IPS-15b (cell line): ENCODE measurements around the gene NXPH2.
"Not testable (repeated sequence)": the region's sequence is repeated elsewhere in the genome, so short reads cannot be mapped to it uniquely, and the experiment has no call there.

Experiments used
- H3K27me3 ChIP-seq: one replicate; pipeline ENCODE4 v1.6.1; 2013; ENCODE audit warnings: low read length; ENCODE audit not compliant: control insufficient read depth, insufficient read depth
- H3K36me3 ChIP-seq: one replicate; pipeline ENCODE4 v1.6.1; 2013; ENCODE audit warnings: low read length; ENCODE audit not compliant: control insufficient read depth, insufficient read depth
- H3K4me1 ChIP-seq: one replicate; pipeline ENCODE4 v1.6.1; 2013; ENCODE audit warnings: mild to moderate bottlenecking, low read length; ENCODE audit not compliant: control insufficient read depth, insufficient read depth
- H3K4me3 ChIP-seq: one replicate; pipeline ENCODE4 v1.5.1; 2013; ENCODE audit warnings: low read depth, low read length
- H3K9ac ChIP-seq: one replicate; pipeline ENCODE4 v1.6.1; 2013; ENCODE audit warnings: low read depth, mild to moderate bottlenecking, low read length
- H3K9me3 ChIP-seq: one replicate; pipeline ENCODE4 v1.6.1; 2013; ENCODE audit warnings: mild to moderate bottlenecking, low read length; ENCODE audit not compliant: control insufficient read depth, insufficient read depth

Gene NXPH2

DNA sequence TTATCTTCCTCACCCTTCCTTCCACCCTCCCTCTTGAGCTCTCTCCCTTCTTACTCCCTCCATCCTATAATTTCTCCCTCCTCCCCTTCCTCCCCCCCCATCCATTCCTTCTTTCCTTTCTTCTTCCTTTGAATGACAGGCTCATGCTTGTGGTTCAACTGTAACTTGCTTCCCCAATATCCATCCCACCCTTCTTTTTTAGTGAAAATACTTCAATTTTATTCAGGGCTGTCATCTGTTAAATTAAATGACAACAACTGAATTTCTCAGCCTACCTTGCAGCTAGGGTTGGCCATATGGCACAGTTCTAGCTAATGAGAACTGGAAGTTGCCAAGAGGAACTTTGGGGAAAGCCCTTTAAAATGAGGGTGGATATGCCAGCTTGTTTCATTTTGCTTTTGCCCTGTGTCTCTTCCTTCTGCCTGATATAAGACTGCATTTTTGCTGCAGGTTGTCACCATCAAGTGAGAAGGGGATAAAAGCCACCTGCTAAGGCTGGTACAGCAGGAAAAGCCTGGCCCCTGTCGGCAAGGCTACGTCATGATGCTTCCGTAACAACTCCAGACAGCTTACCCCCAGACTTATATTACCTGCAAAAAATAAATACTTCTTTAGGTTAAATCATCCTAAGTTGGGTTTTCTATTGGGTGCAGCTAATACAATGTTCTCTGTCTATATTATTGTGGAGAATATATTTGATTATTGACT is 121.8 kb downstream of the NXPH2 start:
- H3K36me3 ChIP-seq: no peaks in the 10 kb centered on the region
- H3K27me3 ChIP-seq: no peaks in the 10 kb centered on the region
- H3K9ac ChIP-seq: no peak overlapping the region
- no peaks in the 10 kb centered on the region for H3K9me3 ChIP-seq
- H3K4me3 ChIP-seq: no peak overlapping the region
- no peaks in the 10 kb centered on the region for H3K4me1 ChIP-seq

DNA sequence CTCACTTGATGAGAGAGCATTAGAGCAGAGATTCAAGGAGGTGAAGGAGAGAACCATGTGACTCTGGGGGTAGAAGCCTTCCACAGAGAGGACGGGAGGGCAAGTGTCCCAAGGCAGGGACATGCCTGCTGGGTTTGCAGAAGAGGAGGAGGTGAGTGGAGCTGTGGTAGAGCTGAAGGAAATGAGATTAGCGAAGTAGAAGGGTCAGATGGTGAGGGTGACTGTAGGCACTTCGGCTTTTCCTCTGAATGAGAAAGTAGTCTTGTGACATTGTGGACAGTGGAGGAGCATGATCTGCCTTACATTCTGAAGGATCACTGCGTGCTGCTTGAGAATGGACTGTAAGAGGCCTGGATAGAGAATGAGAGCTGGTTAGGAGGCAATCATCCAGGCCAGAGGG is 126.0 kb downstream of the NXPH2 start:
- H3K9me3 ChIP-seq: no peaks in the 10 kb centered on the region
- H3K4me3 ChIP-seq: no peak overlapping the region
- H3K9ac ChIP-seq: no peak overlapping the region
- H3K4me1 ChIP-seq: peaks cover 6% of the 10 kb centered on the region
- H3K36me3 ChIP-seq: no peaks in the 10 kb centered on the region
- no peaks in the 10 kb centered on the region for H3K27me3 ChIP-seq

DNA sequence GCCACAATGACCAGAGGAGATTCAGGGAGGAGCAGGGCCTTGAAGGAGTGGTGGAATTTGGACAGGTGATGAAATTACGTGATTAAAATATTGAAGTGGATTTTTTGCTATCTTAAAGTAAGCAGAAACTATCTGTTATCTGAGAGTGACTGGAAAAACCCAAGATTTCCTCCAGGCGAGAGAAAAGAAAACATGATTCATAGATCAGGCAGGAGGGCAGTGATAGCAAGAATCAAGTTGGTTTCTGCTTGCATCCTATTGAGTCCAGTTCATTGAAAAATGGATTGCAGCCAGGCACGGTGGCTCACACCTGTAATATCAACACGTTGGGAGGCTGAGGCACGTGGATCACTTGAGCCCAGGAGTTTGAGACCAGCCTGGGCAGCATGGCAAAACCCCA is 127.8 kb downstream of the NXPH2 start:
- Histone ChIP-seq H3K4me3 (no peak overlapping the region), H3K36me3 (no peaks in the 10 kb centered on the region), H3K27me3 (no peaks in the 10 kb centered on the region), H3K4me1 (peaks cover 17% of the 10 kb centered on the region), H3K9ac (no peak overlapping the region), H3K9me3 (no peaks in the 10 kb centered on the region)

DNA sequence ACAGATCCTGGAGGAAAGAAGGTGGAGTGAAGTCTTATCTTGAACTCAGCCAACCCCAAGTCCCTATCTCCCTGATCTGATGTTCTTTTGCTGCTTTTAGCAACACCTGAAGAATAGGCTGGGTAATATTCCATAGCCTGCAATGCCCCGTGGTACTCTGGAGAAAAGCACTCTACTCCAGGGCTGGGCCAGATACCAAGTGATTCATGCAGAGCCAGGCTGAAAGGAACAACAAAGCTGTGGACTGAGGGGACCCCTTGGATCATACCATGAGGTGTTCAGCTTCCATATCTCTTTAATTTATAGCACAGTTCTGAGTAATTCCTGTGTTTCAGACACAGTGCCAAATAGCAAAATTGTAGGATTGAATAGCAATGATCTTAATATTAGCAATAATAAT is 130.6 kb downstream of the NXPH2 start:
- Histone ChIP-seq H3K9me3 (no peaks in the 10 kb centered on the region), H3K27me3 (no peaks in the 10 kb centered on the region), H3K9ac (no peak overlapping the region), H3K4me3 (no peak overlapping the region), H3K4me1 (peaks cover 17% of the 10 kb centered on the region), H3K36me3 (no peaks in the 10 kb centered on the region)

DNA sequence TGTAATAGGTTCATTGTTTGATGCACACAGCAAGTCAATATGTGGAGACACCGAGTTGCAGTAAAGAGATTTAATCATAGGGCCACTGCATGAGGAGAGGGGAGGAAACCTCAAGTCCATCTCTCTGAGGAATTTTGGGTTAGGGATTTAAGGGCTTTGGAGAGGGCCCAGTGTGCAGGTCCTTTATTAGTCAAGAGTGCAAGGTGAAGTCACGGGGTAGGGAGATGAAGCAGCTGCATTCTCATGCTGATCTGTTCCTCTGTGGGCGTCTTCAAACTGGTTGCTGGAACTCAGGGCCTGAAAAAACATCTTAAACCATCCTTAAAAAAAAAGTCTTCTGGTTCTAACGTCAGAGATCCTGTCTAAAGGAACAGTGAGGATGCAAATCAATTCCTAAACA is 131.6 kb downstream of the NXPH2 start:
- no peaks in the 10 kb centered on the region for H3K36me3 ChIP-seq
- H3K27me3 ChIP-seq: no peaks in the 10 kb centered on the region
- no peak overlapping the region for H3K4me3 ChIP-seq
- H3K9ac ChIP-seq: no peak overlapping the region
- peaks cover 17% of the 10 kb centered on the region for H3K4me1 ChIP-seq
- H3K9me3 ChIP-seq: no peaks in the 10 kb centered on the region

DNA sequence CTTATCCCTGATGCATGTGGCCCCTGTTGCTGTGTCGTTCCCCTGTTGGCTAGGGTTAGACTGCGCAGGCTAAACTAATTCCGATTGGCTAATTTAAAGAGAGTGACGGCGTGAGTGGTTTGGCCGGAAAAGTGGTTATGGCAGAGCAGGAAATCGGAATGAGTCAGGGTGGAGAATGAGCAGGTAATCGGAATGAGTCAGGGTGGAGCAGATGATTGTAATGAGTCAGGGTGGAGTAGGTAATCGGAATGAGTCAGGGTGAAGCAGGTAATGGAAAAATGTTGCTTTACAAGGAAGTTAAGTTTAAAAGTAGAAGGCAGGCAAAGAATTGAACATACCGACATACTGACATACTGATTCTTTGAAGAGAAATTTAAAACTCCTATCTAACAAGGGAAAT is 135.4 kb downstream of the NXPH2 start:
- H3K4me3 ChIP-seq, H3K27me3 ChIP-seq, H3K9me3 ChIP-seq, H3K9ac ChIP-seq, H3K36me3 ChIP-seq: not testable (repeated sequence)
- peaks cover 16% of the 10 kb centered on the region for H3K4me1 ChIP-seq

DNA sequence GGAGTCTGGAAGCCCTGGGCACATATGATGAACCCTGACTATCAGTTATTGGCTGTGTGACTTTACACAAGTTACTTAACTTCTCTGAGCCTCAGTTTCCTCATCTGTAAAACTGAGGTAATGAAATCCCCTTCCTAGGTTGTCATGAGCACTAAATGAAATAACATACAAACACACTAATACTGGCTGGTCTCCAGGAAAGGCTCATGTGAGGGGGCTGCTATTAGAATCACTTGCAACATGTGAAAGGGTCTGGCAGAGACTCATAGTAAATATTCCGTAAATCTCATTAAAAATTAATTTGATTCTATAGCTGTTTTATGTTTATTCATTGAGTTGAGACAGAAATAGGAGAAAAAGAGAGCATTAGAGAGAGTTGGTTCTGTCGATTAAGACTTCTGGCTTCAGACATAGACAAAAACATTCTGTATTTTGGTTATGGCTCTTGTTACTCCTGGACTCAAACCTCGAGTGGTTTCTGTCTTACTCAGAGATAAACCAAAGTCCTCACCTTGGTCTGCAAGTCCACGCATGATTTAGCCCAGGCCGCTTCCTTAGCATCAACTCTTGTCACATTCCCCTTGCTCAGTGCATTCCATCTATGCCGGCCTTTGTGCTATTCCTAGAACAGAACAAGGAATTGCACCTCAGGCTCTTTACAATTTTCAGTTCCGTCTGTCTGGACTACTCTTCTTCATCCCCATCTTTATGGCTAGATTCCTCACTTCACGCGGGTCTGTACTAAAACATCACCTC is 139.1 kb downstream of the NXPH2 start:
- no peaks in the 10 kb centered on the region for H3K9me3 ChIP-seq
- no peak overlapping the region for H3K9ac ChIP-seq
- H3K4me1 ChIP-seq: no peaks in the 10 kb centered on the region
- H3K36me3 ChIP-seq: no peaks in the 10 kb centered on the region
- no peaks in the 10 kb centered on the region for H3K27me3 ChIP-seq
- no peak overlapping the region for H3K4me3 ChIP-seq

DNA sequence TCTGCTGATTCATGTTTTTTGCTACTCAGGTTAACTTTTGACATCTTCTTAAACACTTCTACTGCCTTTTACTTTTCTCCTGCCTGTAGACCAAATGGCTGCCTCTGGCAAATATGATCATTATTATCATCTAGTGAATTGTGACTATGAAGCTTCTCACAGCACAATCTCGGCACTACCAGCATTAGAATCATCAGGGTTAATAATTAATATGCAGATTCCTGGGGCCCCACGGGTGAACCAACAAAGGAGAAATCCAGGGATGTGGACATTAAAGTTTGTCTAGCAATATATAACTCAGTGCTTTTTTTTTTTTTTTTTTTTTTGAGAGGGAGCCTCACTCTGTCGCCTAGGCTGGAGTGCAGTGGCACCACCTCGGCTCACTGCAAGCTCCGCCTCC is 142.5 kb downstream of the NXPH2 start:
- no peaks in the 10 kb centered on the region for H3K4me1 ChIP-seq
- no peaks in the 10 kb centered on the region for H3K36me3 ChIP-seq
- H3K27me3 ChIP-seq: no peaks in the 10 kb centered on the region
- H3K9ac ChIP-seq: no peak overlapping the region
- no peak overlapping the region for H3K4me3 ChIP-seq
- no peaks in the 10 kb centered on the region for H3K9me3 ChIP-seq

DNA sequence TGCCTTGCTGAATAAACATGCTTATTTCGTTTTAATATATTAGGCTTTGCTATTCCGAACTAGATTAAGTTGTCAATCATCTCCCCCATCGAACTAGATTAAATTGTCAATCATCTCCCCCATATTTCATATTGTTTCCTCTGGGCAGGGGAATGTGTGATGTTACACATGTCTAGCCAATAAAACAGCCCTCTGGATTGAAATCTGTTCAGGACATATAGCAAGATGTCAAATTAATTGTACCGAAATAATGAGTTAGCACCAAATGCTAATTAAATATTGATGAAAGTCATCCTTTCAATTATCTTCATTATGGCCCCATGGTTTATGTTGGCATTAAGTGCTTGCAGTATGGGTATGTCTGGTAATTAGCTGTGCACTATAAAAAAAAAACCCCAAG is 143.1 kb downstream of the NXPH2 start:
- no peaks in the 10 kb centered on the region for H3K36me3 ChIP-seq
- H3K9ac ChIP-seq: no peak overlapping the region
- no peaks in the 10 kb centered on the region for H3K4me1 ChIP-seq
- no peaks in the 10 kb centered on the region for H3K27me3 ChIP-seq
- no peak overlapping the region for H3K4me3 ChIP-seq
- no peaks in the 10 kb centered on the region for H3K9me3 ChIP-seq

DNA sequence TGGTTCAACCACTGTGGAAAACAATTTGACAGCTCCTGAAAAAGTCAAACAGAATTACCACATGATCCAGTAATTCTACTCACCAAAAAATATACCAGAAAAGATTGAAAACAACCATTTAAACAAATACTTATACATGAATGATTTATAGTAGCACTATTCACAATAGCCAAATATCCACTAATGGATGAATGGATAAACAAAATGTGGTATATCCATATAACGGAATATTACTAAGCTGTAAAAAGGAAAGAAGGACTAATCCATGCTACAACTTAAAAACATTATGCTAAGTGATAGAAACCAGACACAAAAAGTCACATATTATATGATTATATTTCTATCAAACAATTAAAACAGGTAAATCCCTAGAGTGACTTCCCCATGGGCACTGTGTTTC is 147.1 kb downstream of the NXPH2 start:
- Histone ChIP-seq H3K36me3 (no peaks in the 10 kb centered on the region), H3K9me3 (no peaks in the 10 kb centered on the region), H3K27me3 (no peaks in the 10 kb centered on the region), H3K9ac (no peak overlapping the region), H3K4me1 (no peaks in the 10 kb centered on the region), H3K4me3 (no peak overlapping the region)

DNA sequence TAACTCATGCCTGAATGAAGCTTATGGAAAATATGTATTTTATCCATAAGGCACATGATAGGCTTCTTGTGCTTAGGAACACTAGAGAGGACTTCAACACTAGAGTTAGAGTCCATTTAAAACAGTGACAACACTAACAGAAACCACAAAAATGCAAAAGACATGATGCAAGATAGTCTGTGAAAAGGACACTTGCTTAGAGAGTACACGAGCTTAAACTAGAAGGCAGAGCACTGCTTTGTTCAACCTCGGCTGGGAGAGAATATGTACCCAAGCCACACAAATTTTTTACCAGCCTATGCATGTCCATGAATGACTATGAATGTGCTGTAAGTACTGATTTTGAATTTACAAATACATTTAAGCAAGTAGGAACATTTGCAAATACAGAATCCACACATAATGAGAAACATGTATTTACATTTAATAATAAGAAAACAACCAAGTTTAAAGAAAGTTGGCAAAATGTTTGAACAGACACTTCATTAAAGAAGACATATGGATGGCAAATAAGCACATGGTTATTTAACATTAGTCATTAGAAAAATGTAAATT is 148.0 kb downstream of the NXPH2 start:
- no peak overlapping the region for H3K9ac ChIP-seq

DNA sequence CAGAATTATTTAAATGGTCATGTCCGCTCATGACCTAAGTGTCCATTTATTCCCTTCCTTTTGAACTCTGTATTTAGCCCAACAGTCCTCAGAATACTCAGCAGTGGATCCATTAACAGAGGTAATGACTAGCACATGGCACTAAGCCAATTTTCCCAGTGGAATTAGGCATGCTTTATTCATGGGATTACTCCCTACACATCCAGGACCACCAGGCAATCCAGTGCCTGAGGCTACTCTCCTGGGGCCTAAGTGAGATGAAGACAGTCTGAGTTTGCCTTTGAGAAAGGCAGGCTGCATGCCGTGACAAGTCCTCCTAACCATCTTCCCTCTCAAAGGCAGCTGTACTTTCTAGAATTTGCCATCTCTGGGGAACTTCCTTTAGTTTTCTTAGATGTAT is 150.0 kb downstream of the NXPH2 start:
- Histone ChIP-seq H3K9me3 (no peaks in the 10 kb centered on the region), H3K36me3 (no peaks in the 10 kb centered on the region), H3K4me1 (no peaks in the 10 kb centered on the region), H3K27me3 (no peaks in the 10 kb centered on the region), H3K4me3 (no peak overlapping the region), H3K9ac (no peak overlapping the region)

More for the DNA sequence above, 148.0 kb downstream of the NXPH2 start:
- Histone ChIP-seq H3K36me3 (no peaks in the 10 kb centered on the region), H3K27me3 (no peaks in the 10 kb centered on the region), H3K4me3 (no peak overlapping the region), H3K9me3 (no peaks in the 10 kb centered on the region), H3K4me1 (no peaks in the 10 kb centered on the region)
